Daoy (cell line): Measurements from ENCODE around the gene TMEM176B. TPM values are rescaled to one million over a fixed set of nuclear protein-coding genes. Genes with fewer than 3 reads are reported as not detected.
"Not testable (repeated sequence)": the region's sequence is repeated elsewhere in the genome, so short reads cannot be mapped to it uniquely, and the experiment has no call there.

ENCODE experiments used
- DNase-seq: peaks from one replicate; pipeline ENCODE4 v3.0.0-alpha.2; 2015; ENCODE audit warnings: low read depth
- total RNA-seq: library from RNA; depleted of rRNA; stranded (reverse); fragments of >200 nt; shearing (Covaris generic); gene quantifications from 2 replicates; pipeline ENCODE4 v1.2.3, GENCODE V29; 2014

TMEM176B gene
- total RNA-seq, 1 experiment from 2014 or later = 3.3 TPM

DNA sequence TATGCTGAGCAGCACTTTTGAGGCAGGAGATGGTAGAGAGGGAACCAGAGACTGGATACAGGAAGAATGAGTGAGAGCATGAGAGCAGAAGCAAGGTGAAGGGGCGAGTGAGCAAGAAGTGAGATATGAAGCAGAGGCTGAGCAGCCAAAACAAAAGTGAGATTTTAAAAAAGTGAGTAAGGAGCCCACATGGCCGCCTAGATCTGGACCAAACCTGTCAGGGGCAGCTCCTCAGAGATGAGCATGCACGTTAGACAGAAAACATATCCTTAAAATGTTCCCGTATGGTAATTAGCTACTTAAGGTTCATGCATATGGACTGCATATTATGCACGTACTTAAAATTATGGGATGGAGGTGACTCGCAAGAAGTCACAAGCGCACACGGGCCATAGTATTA is 22.9 kb upstream of the TMEM176B start:
- peak; percentile 51 for DNase-seq

DNA sequence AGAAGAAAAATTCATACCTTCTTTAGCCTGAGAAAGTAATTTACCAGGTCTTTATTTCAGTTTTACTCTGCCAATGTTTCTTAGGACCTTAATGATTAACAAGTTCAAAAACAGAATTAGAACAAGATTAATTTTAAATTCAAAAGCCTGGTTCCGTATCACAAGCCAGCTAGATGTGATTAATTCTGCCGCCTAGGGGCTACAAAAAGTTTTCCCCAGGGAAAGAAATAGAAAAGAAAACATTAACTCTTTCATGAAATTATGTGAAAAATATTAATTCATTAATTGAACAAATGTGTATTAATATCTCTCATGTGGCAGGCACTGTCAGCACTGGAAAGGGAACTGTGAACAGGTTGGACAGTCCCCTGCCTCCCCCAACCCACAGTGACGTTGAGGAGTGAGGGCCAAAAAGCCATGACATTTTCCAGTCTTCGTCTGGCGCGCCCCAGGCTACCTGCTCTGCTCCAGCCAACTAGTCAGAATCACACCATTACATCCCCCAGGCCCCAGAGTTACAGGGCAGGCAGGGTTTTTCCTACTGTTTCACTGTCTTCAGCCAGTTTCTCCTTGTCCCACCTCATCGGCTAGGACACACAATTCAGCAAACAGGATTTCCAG is 20.5 kb upstream of the TMEM176B start:
- no peak for DNase-seq

DNA sequence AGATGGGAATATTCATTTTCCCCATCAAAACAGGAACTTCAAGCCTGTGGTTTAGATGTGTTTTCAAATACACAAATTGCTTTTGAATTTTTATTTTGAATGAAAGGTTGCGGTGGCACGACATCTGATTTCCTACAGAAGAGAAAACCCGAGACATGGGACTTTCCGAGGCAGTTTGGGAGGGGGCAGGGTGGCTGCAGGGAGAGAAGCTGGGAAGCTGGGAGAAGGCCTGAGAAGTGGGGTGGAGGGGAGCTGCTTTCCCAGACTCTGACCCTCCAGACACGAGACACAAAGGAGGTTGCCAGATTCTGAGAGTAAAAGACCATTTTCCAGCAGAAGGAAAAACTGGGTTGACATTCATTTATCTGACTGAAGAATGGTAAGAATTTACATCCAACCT is 20.0 kb upstream of the TMEM176B start:
- no peak for DNase-seq

DNA sequence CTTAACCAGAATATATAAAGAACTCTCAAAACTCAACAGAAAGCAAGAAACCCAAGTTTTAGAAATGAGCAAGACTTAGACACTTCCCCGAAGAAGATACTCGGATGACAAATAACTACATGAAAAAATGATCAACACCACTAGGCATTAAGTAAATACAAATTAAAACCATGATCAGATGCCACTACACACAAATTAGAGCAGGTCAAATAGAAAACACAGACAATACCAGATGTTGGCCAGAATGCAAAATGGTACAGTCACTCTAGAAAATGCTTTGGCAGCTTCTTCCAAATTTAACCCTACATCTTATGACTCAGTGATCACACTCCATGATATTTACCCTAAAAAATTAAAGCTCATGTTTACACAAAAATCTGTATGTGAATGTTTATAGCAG is 18.8 kb upstream of the TMEM176B start:
- DNase-seq = no peak

DNA sequence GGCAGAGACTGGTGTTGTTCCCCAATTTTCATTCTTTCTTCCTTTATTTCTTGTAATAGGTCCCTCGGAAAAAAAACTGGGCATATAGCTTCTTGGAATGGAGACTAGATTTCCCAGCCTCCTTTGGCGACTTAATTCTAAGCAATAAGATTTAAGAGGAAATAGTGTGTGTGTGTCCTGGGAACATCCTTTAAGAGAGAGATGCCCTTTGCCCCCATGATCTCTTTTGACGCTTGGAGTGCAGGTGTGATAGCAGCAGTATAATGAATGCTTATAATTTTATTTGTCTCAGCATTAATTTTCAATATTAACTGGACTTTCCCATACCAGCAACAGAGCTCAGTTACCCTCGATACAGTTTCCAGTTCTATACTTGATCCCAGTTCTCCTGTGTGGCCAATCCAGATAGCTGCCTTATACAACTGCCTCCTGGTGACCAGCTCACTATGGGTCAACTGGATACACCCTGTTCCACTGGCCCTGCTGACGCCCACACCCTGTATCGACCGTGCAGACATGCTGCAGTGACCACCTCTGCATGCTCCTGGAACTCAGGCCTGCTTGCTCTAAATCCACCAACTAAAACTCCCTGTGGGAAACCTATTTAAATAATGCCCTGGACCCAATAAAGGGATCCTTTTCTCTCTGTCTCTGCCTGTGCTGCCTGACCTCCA is 14.3 kb upstream of the TMEM176B start:
- DNase-seq = no peak

DNA sequence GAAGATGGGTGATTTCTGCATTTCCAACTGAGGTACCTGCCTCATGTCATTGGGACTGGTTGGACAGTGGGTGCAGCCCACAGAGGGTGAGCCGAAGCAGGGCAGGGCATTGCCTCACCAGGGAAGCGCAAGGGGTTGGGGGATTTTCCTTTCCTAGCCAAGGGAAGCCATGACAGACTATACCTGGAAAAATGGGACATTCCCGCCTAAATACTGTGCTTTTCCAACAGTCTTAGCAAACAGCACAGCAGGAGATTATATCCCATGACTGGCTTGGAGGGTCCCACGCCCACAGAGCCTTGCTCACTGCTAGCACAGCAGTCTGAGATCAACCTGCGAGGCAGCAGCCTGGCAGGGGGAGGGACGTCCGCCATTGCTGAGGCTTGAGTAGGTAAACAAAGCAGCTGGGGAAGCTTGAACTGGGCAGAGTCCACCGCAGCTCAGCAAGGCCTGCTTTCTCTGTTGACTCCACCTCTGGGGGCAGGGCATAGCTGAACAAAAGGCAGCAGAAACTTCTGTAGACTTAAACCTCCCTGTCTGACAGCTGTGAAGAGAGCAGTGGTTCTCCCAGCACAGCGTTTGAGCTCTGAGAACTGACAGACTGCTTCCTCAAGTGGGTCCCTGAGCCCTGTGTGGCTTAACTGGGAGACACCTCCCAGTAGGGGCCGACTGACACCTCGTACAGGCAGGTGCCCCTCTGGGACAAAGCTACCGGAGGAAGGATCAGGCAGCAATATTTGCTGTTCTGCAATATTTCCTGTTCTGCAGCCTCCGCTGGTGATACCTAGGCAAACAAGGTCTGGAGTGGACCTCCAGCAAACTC is 7.7 kb upstream of the TMEM176B start:
- not testable (repeated sequence) for DNase-seq

DNA sequence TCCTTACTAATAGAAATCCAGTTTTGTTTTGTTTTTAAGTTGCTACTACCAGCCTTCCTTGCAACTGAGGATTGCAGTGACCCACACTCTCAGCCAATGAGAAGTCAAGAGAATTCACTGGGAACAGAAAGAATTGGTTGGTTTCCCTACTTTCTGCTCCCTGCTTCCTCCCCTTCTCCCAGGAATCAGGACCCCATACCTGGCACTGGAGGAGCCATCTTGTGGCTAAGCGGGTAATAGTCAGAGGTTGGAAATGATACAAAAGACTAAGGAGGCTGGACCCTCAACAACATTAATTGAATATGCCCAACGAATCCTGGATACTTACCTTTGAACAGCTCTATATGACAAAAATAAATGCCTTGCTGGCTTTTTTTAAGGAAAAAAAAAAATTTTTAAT is 6.7 kb upstream of the TMEM176B start:
- no peak for DNase-seq

DNA sequence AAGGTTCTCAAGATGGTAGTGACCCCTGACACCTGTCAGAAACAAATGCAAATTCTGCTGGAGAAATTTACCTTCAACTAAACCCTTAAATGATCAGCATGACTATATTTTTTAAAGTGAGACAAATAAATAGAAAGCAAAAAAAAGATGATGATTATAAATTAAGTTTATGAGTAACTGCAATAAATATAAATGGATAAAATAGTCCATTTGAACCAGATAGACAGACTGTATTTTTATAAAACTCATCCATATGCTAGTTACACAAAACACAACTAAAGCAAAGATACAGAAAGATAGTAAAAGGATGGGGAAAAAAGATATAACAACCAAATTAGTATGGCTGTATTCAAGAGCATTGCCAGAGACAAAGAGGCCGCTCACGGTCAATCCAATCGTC is 6.3 kb upstream of the TMEM176B start:
- DNase-seq = no peak

DNA sequence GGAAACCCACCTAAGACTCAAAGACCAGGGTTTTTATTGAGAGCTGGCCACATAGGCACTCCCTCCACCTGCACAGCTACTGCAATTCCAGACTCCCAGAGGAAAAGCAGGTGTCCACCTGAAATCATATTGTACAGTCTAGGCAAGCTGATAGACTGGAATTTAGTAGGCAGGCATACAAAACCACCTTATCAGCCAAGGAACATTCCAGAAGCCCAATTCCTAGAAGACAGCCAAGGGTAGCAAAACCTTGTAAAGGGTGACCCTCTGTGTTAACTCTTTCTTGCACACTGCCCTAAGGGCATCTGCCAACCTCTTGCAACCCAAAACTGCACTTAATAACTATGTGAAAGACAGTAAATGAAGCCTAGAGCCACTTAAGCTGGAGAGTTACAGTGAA is 5.7 kb upstream of the TMEM176B start:
- no peak for DNase-seq

DNA sequence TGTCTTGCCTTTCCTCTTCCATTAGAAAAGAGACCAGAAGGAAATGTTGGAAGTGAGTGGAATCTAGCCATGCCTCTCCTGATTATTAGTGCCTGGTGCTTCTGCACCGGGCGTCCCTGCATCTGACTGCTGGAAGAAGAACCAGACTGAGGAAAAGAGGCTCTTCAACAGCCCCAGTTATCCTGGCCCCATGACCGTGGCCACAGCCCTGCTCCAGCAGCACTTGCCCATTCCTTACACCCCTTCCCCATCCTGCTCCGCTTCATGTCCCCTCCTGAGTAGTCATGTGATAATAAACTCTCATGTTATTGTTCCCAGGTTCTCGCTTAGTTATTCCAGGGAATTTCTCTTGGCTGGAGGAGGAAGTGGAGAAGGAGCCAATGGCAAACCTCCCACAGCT is 4.6 kb upstream of the TMEM176B start:
- no peak for DNase-seq

DNA sequence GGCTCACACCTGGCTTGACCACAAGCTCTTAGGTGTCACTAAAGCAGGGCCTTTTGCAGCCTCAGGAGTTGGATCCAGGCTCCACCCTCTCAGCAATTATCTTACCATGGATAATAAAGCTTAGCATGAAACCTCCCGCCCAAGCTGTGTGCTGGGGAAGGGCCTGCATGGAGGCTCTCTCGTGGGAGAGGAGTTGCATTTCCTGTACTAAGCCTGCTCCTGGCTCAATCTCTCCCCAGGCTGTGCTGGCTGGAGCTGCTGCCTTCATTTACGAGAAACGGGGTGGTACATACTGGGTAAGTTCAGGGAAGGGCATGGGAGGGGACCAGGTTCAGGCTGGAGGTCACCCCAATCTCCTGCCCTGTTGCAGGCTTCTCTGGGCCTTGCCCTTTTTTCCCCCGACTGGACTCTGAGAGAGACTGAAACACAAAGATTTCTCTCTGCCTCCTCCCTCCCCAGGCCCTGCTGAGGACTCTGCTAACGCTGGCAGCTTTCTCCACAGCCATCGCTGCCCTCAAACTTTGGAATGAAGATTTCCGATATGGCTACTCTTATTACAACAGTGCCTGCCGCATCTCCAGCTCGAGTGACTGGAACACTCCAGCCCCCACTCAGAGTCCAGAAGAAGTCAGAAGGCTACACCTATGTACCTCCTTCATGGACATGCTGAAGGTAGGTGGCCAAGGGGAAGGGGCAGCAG is 3.1 kb upstream of the TMEM176B start:
- no peak for DNase-seq

DNA sequence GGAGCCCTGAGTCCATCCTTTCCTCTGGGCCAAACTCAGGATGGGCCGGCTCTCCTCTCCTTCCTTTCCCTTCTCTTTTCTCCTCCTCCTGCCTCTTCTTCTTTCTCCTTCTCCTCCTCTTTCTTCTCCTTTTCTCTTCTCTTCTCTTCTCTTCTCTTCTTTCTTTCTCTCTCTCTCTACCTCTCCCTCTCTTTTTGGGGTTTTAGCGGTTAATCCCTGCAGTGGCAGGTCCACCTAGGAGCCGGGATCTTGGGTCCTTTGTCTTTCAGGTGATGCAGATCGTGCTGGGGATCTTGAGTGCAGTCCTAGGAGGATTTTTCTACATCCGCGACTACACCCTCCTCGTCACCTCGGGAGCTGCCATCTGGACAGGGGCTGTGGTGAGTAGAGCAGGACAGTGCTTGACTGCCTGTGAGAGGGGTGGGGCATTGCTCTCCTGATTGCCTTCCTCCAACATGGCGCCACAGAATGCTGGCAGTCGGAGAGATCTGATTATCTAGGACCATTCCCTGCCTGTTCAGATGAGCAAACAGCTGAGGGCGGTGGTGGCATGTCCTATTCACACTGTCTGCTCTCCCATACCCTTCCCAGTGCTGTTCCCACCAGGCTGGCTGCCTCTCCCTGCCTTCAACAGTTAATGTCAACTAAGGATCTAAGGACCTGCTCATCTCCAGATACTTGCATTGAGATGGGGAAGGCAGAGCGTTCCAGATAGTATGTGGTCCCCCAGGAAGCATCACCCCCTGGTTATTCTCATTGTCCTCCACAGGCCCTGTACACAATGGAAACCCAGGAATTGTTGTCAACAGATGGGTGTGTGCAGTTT is 2.0 kb upstream of the TMEM176B start:
- no peak for DNase-seq

DNA sequence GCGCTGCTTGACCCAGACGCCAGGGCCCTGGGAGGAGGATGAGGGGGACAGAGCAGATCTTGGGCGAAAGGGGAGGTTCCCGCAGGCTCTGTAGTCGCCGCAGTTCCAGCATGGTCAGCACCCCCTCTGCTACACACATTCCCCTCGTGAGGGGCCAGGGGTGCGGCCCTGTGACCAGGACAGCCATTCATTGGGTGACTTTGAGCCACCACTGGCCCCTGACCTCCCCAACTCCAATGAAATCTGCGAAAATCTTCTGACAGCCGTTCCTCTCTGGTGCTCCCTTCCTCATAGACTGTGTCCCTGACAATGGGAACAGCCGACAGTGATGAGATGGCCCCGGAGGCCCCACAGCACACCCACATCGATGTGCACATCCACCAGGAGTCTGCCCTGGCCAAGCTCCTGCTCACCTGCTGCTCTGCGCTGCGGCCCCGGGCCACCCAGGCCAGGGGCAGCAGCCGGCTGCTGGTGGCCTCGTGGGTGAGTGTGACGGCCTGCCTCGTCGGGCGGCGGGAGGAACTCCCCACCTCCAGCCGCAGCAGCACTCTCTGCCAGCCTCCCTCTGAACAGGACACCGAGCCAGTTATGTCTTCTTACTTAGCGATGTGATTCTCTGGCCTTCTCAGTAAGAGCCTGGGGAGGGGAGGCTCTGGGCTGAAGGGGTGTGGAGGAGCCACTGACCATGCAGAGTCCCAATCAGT is 1.2 kb upstream of the TMEM176B start:
- DNase-seq = no peak

DNA sequence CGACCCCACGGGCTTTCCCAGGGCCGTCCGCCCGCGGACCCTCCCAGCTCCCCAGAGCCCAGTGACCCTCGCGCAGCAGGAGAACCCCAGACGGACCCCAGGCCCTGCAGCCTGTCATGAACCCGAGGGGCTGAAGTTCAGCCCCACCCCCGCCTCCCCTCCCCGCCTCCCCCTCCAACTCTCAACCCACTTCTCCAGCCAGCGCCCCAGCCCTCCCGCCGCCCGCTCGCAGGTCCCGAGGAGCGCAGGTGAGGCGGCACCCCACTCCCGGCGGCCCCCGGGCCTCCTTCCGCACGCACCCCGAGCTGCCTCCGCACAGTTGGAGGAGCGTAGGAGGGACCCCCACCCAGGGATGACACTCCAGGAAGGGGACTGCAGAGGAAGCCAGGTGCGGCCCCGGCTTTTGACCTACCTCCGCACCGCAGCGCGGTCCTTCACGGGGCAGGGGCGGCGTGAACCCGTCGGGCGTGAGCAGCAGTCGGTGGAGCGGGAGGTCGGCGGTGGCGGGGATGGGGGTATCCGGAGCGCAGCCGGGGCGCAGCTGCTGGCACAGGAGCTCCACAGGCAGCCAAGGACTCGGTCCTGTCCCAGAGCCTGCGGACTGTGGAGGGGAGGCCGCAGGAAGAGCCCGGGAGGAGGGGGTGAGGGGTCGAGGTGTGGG is 547 bp upstream of the TMEM176B start, which contains the start of gene TMEM176A:
TSS of gene TMEM176A (plus strand) at position 189 of the 661 bp plus-strand sequence. CDS start 782 bp downstream, outside the sequence.
- no peak for DNase-seq

DNA sequence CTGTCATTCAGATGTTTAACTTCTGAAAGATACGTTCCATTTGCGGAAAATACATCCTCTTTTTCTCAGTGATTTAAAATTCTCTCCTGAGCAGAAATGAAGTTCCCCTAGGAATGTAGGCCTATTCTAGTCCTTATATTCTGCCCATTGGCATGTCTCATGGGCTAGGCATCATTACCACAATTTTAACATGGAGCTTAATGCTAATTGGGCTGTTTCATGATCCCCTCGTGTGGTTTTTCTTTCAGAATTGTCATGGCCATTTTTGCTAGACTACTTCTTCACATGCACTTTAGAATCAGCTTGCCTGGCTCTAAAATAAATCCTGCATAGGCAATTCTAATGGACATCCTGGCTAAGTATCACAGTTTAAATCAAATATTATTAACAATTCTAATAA is 1.0 kb downstream of the TMEM176B start:
- no peak for DNase-seq

DNA sequence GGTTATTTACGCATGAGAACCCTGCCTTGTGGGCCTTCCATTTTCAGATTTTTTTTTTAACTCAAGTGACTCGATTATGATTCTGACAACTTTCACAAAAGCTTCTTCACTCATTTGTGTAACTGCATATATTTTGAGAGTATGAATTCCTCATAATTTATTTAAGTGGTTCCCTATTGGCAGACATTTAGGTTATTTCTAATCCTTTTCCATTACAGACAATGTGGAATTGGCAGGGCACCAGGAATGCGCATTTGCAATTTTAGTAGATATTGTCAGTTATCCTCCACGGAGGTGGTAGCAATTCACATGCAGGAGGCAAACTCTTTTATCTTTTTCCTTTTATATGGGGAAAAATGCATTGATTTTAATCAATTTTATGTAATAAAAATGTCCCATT is 2.5 kb downstream of the TMEM176B start:
- no peak for DNase-seq

DNA sequence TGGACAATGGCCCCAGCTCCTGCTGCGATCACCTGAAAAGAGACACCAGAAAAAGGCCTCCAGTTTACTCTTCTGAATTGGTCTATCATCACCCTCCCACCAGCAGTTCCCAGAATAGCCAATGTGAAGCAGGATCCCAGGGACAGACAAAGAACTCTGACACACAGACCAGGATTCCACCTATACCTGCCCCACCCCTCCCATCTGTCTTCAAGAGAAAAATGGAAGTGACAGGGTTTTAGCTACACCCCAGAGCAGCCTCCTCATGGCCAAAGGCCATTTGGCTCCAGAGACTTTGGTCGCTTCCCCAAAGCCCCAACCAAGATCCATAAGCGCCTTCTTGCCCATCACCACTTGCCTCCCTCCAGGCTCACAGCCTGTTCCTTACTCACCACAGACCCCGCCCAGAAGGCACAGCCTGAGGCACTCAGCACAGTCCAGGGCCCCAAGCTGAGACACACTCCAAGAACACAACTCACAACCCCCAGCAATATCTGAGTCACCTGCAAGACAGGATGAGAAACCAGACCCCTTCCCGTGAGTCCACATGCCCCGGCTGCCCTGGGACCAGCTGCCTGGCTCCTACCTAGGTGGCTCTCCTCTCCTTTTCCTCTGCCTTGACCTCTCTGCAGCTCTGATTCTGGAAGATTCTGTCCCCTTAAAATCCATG is 6.5 kb downstream of the TMEM176B start:
- DNase-seq = peak; percentile 81

DNA sequence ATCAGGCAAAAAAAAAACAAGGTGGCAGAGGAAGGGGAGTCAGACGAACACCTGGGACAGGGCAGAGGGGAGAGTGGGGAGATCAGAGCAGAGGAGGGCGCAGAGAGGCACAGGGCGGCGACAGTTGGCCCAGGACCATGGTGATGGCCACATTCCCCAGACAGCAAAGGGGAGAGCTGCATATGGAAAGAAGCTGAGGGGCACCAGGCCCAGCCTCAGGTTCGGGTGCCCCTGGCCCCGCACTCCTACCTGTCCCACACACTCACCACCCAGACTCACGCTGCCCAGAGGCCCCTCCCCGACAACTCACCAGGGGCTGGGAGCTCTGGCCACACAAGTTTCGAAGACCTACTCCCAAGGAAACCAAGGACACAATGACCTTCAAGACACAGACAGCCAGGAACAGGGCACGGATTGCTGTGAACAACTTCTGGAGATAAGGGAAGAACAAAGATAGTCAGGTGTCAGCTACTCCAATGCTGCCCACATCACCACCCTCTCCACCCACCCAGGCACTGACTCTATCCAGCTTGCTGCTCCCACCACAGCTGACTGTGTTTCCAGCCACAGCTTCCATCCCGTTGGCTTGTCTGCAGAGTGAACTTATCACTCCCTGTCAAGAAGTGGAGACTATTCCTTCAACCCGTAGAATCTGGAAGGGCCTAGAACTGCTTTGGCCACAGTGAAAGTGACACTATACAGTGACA is 8.3 kb downstream of the TMEM176B start:
- DNase-seq = no peak

DNA sequence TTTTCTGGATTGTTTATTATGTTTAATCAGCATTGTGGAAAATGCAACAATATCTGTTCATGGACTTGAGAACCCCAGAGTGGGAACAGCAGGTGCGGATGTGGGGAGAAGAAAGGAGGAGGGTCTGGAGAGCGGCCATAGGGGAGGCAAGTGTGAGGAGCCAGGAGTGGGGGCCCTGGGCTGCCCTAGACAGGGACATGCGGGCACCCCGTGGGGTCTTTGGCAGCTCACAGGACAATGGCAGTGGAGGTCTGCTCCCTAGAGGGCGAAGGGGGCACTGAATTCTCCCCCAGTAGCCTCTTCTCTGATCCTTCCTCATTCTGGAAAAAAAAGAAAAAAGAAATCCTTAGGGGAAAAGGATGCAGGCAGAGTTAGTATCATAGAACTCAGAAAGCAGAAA is 8.9 kb downstream of the TMEM176B start:
- no peak for DNase-seq
